Heart right ventricle (tissue), 16 donors: ENCODE measurements around the gene LAMA2. TPM values are rescaled to one million over a fixed set of nuclear protein-coding genes. Genes with fewer than 3 reads are reported as not detected.

Source experiments
- ATAC-seq, 8 donors: fragments of 200-7000 bp; cut with Tn5 transposase; one replicate each; pipeline ENCODE4 v1.9.1; 2020; ENCODE audit warnings: mild to moderate bottlenecking in 8 of 8, moderate library complexity in 8 of 8, moderate number of reproducible peaks in 1 of 8
- DNase-seq, 2 donors: peaks; one replicate each; pipeline ENCODE4 v3.0.0-alpha.2; 2020
- H3K27ac ChIP-seq, 10 donors: fragments of 200-600 bp; sonication (generic) in 2 of 10; one replicate each; pipeline versions ENCODE4 v1.5.0 to v1.8.0; 2020 to 2022; ENCODE audit warnings: mild to moderate bottlenecking in 3 of 10
- H3K27me3 ChIP-seq, 7 donors: fragments of 200-600 bp; one replicate each; pipeline ENCODE4 v1.8.0; 2021 to 2022; ENCODE audit warnings: mild to moderate bottlenecking in 2 of 7
- H3K36me3 ChIP-seq, 9 donors: fragments of 200-600 bp; sonication (generic) in 1 of 9; one replicate each; pipeline versions ENCODE4 v1.5.0 to v1.8.0; 2020 to 2022; ENCODE audit warnings: mild to moderate bottlenecking in 2 of 9
- H3K4me1 ChIP-seq, 9 donors: fragments of 200-600 bp; sonication (generic) in 1 of 9; one replicate each; pipeline versions ENCODE4 v1.5.0 to v1.8.0; 2020 to 2022; ENCODE audit warnings: mild to moderate bottlenecking in 4 of 9
- H3K4me3 ChIP-seq, 10 donors: fragments of 200-600 bp; sonication (generic) in 2 of 10; one replicate each; pipeline versions ENCODE4 v1.5.0 to v1.8.0; 2020 to 2022; ENCODE audit warnings: mild to moderate bottlenecking in 7 of 10, moderate library complexity in 2 of 10
- H3K9me3 ChIP-seq, 11 donors: fragments of 200-600 bp in 10 of 11; sonication (generic) in 2 of 11; one replicate each; pipeline versions ENCODE4 v1.5.0 to v1.8.0; 2013 to 2022; ENCODE audit warnings: mild to moderate bottlenecking in 2 of 11, control low read depth in 1 of 11, moderate library complexity in 1 of 11
- CTCF ChIP-seq, 9 donors: fragments of 200-600 bp; sonication (generic) in 2 of 9; IDR thresholded peaks; one replicate each; pipeline versions ENCODE4 v1.5.0 to v1.8.0; 2021 to 2022; ENCODE audit warnings: antibody characterized with exemption in 9 of 9, mild to moderate bottlenecking in 5 of 9, moderate library complexity in 1 of 9
- WGBS, 2 donors: extraction: QIAGEN DNeasy Blood & Tissue Kit; methylation state at CpG; one replicate each; pipeline ENCODE4 v1.1.7; 2013; ENCODE audit warnings: inconsistent platforms in 1 of 2; 5-methylcytosine and 5-hydroxymethylcytosine counted together
- intact Hi-C, 10 donors: fragments of 100-400 bp; cut with DNase I; formaldehyde crosslinking; loops; one replicate each; pipeline versions ENCODE4 v1.11.1 to v1.14.2; 2022
- polyA plus RNA-seq, 2 donors: library from polyadenylated mRNA; stranded (reverse); fragments of 200-250 nt; gene quantifications; one replicate each; pipeline ENCODE4 v1.2.3, GENCODE V29; 2013
- total RNA-seq, 10 donors: library from RNA; stranded (reverse); fragmentation: NEBNext Ultra II Directional in 3 of 10; extraction: Animal tissue kit (Norgen Biotek cat#: 25700) in 3 of 10; gene quantifications; one replicate each; pipeline versions ENCODE4 v1.2.1 to v1.2.4, GENCODE V29; 2021 to 2023
- donor health status: Arrhythmogenic right ventricular cardiomyopathy.
- donor health status: ischemic (EF 13 %, LVEDD 7.1; RV severe dilation, severe dysfunction).
- donor health status: healthy with polysubstance abuse.
- donor health status: DM: no; HTN: yes; CAD: no.
- donor health status: DM: no; HTN: no; CAD: no.
- donor health status: ischemic (EF 25% LVEDD 6.9; RV normal size, moderate dysfunction).
- donor health status: ischemic (EF 25% LVEDD 5.7; RV mildly dilated, moderate dysfunction).
- donor health status: healthy.
- donor health status: DM: yes; HTN: yes; CAD: no.
- donor health status: Ischemic cardiomyopathy.
- donor health status: ischemic (EF 35%, LVEDD 5.7; RV mildly dilated, moderate dysfunction).
- donor health status: nonischemic (EF 11% LVEDD 7.7; RV severe dilation, severe dysfunction).
- donor health status: DM: yes; HTN: yes; CAD: no.
- donor health status: PGD.
- donor health status: ischemic (EF 29% LVEDD 5.4; RV normal size, mild dysfunction).
- donor health status: nonischemic (EF 23%, LVEDD 6.1; RV moderate dilation, normal function).

The LAMA2 gene
- total and polyA plus RNA-seq, 12 donors, result 31.1 to 293 (median 223) TPM

GRCh38 chr6:129175066-129175465, 292.1 kb downstream of the LAMA2 start:
- ATAC-seq (no peak), DNase-seq (no peak)
- H3K4me1 ChIP-seq, result peaks cover 0 to 27% (median 13%) of the 10 kb centered on the region in 9 donors
- intact Hi-C loops, result no loop called here
- peaks cover 0 to 51% (median 5%) of the 10 kb centered on the region in 9 donors for H3K36me3 ChIP-seq
- no peak for TF ChIP-seq CTCF (IDR thresholded peaks at IDR 0.05)
- H3K9me3 ChIP-seq, result no peaks in the 10 kb centered on the region
- H3K27ac ChIP-seq, result peak overlapping the region in 1 of 10 donors; percentile 43
- 76 to 87% methylated on average over 1 of the region's 1 CpG for WGBS, 2 donors
- H3K4me3 ChIP-seq, result no peak overlapping the region
- no peaks in the 10 kb centered on the region for H3K27me3 ChIP-seq

- Histone ChIP-seq H3K4me1 (peaks cover 0 to 45% (median 21%) of the 10 kb centered on the region in 9 donors), H3K9me3 (no peaks in the 10 kb centered on the region), H3K4me3 (no peak overlapping the region), H3K27me3 (no peaks in the 10 kb centered on the region), H3K36me3 (peaks cover 0 to 53% (median 5%) of the 10 kb centered on the region in 9 donors), H3K27ac (no peak overlapping the region)
- TF ChIP-seq CTCF (IDR thresholded peaks at IDR 0.05), result no peak
- WGBS, 2 donors, result 41 to 42% methylated on average over 4 of the region's 4 CpGs
- intact Hi-C loops, result no loop called here
- DNase-seq (no peak), ATAC-seq (peak in 6 of 8 donors; percentile 20 to 57 (median 38))
Measured at GRCh38 chr6:129177801-129178200, 294.9 kb downstream of the LAMA2 start.

GRCh38 chr6:129179283-129179682, 296.3 kb downstream of the LAMA2 start:
- peak in 1 of 8 donors; percentile 18 for ATAC-seq
- H3K4me1 ChIP-seq, result peaks cover 0 to 46% (median 24%) of the 10 kb centered on the region in 9 donors

GRCh38 chr6:129181001-129181400, 298.1 kb downstream of the LAMA2 start:
- Histone ChIP-seq H3K36me3 (peaks cover 0 to 43% (median 0%) of the 10 kb centered on the region in 9 donors), H3K4me3 (no peak overlapping the region), H3K27me3 (no peaks in the 10 kb centered on the region), H3K4me1 (peaks cover 0 to 62% (median 34%) of the 10 kb centered on the region in 9 donors), H3K9me3 (no peaks in the 10 kb centered on the region), H3K27ac (peak overlapping the region in 5 of 10 donors; percentile 1 to 62 (median 35))
- WGBS, 2 donors, result 32 to 51% methylated on average over 2 of the region's 2 CpGs
- no peak for DNase-seq
- no peak for ATAC-seq
- no peak for TF ChIP-seq CTCF (IDR thresholded peaks at IDR 0.05)
- intact Hi-C loops, result no loop called here

More at GRCh38 chr6:129179283-129179682, 296.3 kb downstream of the LAMA2 start:
- DNase-seq, result no peak
- no peaks in the 10 kb centered on the region for H3K9me3 ChIP-seq
- H3K27ac ChIP-seq, result no peak overlapping the region
- intact Hi-C loops, result no loop called here
- no peaks in the 10 kb centered on the region for H3K27me3 ChIP-seq
- no peak for TF ChIP-seq CTCF (IDR thresholded peaks at IDR 0.05)
- H3K36me3 ChIP-seq, result peaks cover 0 to 53% (median 0%) of the 10 kb centered on the region in 9 donors
- WGBS, 2 donors, result 54 to 70% methylated on average over 3 of the region's 3 CpGs
- H3K4me3 ChIP-seq, result no peak overlapping the region
